HCT116 (cell line): Measurements from ENCODE around the gene INF2.

ENCODE experiments used
- ELF1 ChIP-seq: IDR thresholded peaks from 2 replicates; pipeline ENCODE4 v1.6.1; 2012; ENCODE audit warnings: low read depth, borderline replicate concordance
- FOSL1 ChIP-seq: IDR thresholded peaks from 2 replicates; pipeline ENCODE4 v1.6.1; 2012; ENCODE audit warnings: low read depth
- TF ChIP-seq, protein P1 (sequence below): IDR thresholded peaks from 2 replicates; pipeline ENCODE4 v1.6.1; 2011; ENCODE audit warnings: mild to moderate bottlenecking, low read length, moderate library complexity; ENCODE audit not compliant: insufficient replicate concordance; ENCODE audit errors: extremely low read depth
- TF ChIP-seq, protein P2 (sequence below), 3 experiments: fragments of 200-600 bp in 1 of 3; sonication (generic) in 1 of 3; IDR thresholded peaks in 2 of 3; conservative IDR thresholded peaks in 1 of 3; 2 replicates each; pipeline ENCODE4 v1.5.1; 2012 to 2017; ENCODE audit warnings: low read depth in 2 of 3, low read length in 2 of 3, antibody characterized with exemption in 1 of 3, borderline replicate concordance in 1 of 3, control low read depth in 1 of 3, mild to moderate bottlenecking in 1 of 3, mixed read lengths in 1 of 3, mixed run types in 1 of 3, moderate library complexity in 1 of 3; ENCODE audit not compliant: insufficient read depth in 1 of 3
- TF ChIP-seq, protein P3 (sequence below): IDR thresholded peaks from 2 replicates; pipeline ENCODE4 v1.6.1; 2012; ENCODE audit warnings: low read depth

DNA sequence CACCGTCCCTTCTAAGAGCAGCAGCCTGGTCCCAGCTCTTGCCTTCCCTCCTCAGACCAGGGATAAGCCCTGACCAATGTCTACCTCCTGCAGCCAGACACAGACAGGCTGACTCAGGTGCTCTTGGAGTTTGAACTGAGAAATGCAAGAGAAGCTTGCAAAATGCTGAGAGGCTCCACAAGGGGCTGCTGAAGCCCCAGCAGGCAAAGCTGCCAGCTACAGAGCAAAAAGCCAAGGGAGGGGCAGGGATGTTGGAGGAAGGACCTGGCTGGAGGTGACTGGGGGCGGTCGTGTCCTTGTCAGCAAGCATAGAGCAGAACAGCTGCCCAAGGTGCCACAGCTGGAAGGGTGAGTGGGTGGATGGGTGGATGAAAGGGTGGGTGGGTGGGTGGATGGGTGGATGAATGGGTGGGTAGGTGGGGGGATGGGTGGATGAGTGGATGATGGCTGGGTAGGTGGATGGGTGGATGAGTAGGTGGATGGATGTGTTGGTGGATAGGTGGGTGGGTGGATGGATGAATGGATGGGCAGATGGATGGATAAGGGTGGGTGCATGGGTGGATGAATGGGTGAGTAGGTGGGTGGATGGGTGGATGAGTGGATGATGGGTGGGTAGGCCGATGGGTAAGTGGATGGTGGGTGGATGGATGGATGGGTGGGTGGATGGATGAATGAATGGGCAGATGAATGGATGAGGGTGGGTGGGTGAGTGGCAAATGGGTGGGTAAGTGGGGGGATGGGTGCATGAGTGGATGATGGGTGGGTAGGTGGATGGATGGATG lies 4.0 kb upstream of the INF2 start:
- TF ChIP-seq FOSL1: no peak
- TF ChIP-seq, protein P1, sequence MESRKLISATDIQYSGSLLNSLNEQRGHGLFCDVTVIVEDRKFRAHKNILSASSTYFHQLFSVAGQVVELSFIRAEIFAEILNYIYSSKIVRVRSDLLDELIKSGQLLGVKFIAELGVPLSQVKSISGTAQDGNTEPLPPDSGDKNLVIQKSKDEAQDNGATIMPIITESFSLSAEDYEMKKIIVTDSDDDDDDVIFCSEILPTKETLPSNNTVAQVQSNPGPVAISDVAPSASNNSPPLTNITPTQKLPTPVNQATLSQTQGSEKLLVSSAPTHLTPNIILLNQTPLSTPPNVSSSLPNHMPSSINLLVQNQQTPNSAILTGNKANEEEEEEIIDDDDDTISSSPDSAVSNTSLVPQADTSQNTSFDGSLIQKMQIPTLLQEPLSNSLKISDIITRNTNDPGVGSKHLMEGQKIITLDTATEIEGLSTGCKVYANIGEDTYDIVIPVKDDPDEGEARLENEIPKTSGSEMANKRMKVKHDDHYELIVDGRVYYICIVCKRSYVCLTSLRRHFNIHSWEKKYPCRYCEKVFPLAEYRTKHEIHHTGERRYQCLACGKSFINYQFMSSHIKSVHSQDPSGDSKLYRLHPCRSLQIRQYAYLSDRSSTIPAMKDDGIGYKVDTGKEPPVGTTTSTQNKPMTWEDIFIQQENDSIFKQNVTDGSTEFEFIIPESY: no peak
- TF ChIP-seq, protein P2, sequence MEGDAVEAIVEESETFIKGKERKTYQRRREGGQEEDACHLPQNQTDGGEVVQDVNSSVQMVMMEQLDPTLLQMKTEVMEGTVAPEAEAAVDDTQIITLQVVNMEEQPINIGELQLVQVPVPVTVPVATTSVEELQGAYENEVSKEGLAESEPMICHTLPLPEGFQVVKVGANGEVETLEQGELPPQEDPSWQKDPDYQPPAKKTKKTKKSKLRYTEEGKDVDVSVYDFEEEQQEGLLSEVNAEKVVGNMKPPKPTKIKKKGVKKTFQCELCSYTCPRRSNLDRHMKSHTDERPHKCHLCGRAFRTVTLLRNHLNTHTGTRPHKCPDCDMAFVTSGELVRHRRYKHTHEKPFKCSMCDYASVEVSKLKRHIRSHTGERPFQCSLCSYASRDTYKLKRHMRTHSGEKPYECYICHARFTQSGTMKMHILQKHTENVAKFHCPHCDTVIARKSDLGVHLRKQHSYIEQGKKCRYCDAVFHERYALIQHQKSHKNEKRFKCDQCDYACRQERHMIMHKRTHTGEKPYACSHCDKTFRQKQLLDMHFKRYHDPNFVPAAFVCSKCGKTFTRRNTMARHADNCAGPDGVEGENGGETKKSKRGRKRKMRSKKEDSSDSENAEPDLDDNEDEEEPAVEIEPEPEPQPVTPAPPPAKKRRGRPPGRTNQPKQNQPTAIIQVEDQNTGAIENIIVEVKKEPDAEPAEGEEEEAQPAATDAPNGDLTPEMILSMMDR (IDR thresholded peaks at IDR 0.05 in 2 of 3, conservative IDR thresholded peaks at IDR 0.05 in 1 of 3; ENCODE audit: borderline replicate concordance in 1 of 3, insufficient read depth in 1 of 3, low read depth in 2 of 3, low read length in 2 of 3): 0 out of 6 replicates have a peak, but pooled peaks of 1 of the 3 experiments have one; percentile 11
- no peak for TF ChIP-seq ELF1
- TF ChIP-seq, protein P3, sequence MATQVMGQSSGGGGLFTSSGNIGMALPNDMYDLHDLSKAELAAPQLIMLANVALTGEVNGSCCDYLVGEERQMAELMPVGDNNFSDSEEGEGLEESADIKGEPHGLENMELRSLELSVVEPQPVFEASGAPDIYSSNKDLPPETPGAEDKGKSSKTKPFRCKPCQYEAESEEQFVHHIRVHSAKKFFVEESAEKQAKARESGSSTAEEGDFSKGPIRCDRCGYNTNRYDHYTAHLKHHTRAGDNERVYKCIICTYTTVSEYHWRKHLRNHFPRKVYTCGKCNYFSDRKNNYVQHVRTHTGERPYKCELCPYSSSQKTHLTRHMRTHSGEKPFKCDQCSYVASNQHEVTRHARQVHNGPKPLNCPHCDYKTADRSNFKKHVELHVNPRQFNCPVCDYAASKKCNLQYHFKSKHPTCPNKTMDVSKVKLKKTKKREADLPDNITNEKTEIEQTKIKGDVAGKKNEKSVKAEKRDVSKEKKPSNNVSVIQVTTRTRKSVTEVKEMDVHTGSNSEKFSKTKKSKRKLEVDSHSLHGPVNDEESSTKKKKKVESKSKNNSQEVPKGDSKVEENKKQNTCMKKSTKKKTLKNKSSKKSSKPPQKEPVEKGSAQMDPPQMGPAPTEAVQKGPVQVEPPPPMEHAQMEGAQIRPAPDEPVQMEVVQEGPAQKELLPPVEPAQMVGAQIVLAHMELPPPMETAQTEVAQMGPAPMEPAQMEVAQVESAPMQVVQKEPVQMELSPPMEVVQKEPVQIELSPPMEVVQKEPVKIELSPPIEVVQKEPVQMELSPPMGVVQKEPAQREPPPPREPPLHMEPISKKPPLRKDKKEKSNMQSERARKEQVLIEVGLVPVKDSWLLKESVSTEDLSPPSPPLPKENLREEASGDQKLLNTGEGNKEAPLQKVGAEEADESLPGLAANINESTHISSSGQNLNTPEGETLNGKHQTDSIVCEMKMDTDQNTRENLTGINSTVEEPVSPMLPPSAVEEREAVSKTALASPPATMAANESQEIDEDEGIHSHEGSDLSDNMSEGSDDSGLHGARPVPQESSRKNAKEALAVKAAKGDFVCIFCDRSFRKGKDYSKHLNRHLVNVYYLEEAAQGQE: no peak
